Measurements from ENCODE around the gene PER3. TPM values are rescaled to one million over a fixed set of nuclear protein-coding genes. Genes with fewer than 3 reads are reported as not detected.

PER3 gene
- total and polyA plus RNA-seq, 7 experiments from 2014 or later, result 2.2 to 10.4 (median 4.6) TPM

- POLR2A ChIA-PET, result no interaction called here
- peaks cover 0 to 7% (median 4%) of the 10 kb centered on the region in 5 donors for H3K27me3 Mint-ChIP-seq
- ATAC-seq, result no peak
These were observed 76.0 kb downstream of the PER3 start for GRCh38 chr1:7860130-7860529.

GRCh38 chr1:7861452-7861851, 77.4 kb downstream of the PER3 start:
- peaks cover 0 to under 1% (median 0%) of the 10 kb centered on the region in 7 donors for H3K4me1 Mint-ChIP-seq
- ChIA-PET POLR2A (no interaction called here), CTCF (no interaction called here)
- intact Hi-C loops (cut with micrococcal nuclease), result no loop called here
- Histone ChIP-seq H3K27ac (ENCODE audit: low read depth, low read length) (no peak overlapping the region), H3K4me3 (ENCODE audit: low read length) (no peak overlapping the region), H3K9me3 (ENCODE audit: control insufficient read depth in 2 of 3, low read length in 3 of 3) (no peaks in the 10 kb centered on the region), H3K27me3 (ENCODE audit: control insufficient read depth in 2 of 2, insufficient read depth in 2 of 2, low read length in 2 of 2) (no peaks in the 10 kb centered on the region), H3K4me1 (ENCODE audit: control insufficient read depth in 2 of 2, insufficient read depth in 2 of 2, low read length in 2 of 2) (no peaks in the 10 kb centered on the region), H3K36me3 (ENCODE audit: control insufficient read depth in 2 of 3, insufficient read depth in 3 of 3, low read length in 3 of 3) (no peaks in the 10 kb centered on the region)
- H3K9me3 Mint-ChIP-seq, result peaks cover 0 to 1% (median 0%) of the 10 kb centered on the region in 11 donors
- peaks cover 0 to 3% (median 0%) of the 10 kb centered on the region in 5 donors for H3K27me3 Mint-ChIP-seq
- H3K4me3 Mint-ChIP-seq, result no peak overlapping the region
- no peaks in the 10 kb centered on the region for H3K36me3 Mint-ChIP-seq
- ATAC-seq (no peak), DNase-seq (no peak)
- H3K27ac Mint-ChIP-seq, result peak overlapping the region in 1 of 9 donors; percentile 14

More at GRCh38 chr1:7860130-7860529, 76.0 kb downstream of the PER3 start:
- peaks cover 2 to 7% (median 5%) of the 10 kb centered on the region in 7 donors for H3K4me1 Mint-ChIP-seq
- Histone ChIP-seq H3K4me3 (ENCODE audit: low read length) (no peak overlapping the region), H3K27me3 (ENCODE audit: control insufficient read depth in 2 of 2, insufficient read depth in 2 of 2, low read length in 2 of 2) (no peaks in the 10 kb centered on the region), H3K9me3 (ENCODE audit: control insufficient read depth in 2 of 3, low read length in 3 of 3) (no peaks in the 10 kb centered on the region), H3K36me3 (ENCODE audit: control insufficient read depth in 2 of 3, insufficient read depth in 3 of 3, low read length in 3 of 3) (no peaks in the 10 kb centered on the region), H3K4me1 (ENCODE audit: control insufficient read depth in 2 of 2, insufficient read depth in 2 of 2, low read length in 2 of 2) (no peaks in the 10 kb centered on the region), H3K27ac (ENCODE audit: low read depth, low read length) (no peak overlapping the region)
- H3K27ac Mint-ChIP-seq, result peak overlapping the region in 1 of 9 donors; percentile 32
- intact Hi-C loops (cut with micrococcal nuclease), result no loop called here
- no peak for DNase-seq
- CTCF ChIA-PET, result no interaction called here
- no peaks in the 10 kb centered on the region for H3K36me3 Mint-ChIP-seq
- peaks cover 0 to 1% (median 0%) of the 10 kb centered on the region in 11 donors for H3K9me3 Mint-ChIP-seq
- no peak overlapping the region for H3K4me3 Mint-ChIP-seq

- no peaks in the 10 kb centered on the region for H3K4me1 Mint-ChIP-seq
- Histone ChIP-seq H3K4me1 (ENCODE audit: control insufficient read depth in 2 of 2, insufficient read depth in 2 of 2, low read length in 2 of 2) (no peaks in the 10 kb centered on the region), H3K27ac (ENCODE audit: low read depth, low read length) (no peak overlapping the region), H3K4me3 (ENCODE audit: low read length) (no peak overlapping the region), H3K27me3 (ENCODE audit: control insufficient read depth in 2 of 2, insufficient read depth in 2 of 2, low read length in 2 of 2) (no peaks in the 10 kb centered on the region), H3K36me3 (ENCODE audit: control insufficient read depth in 2 of 3, insufficient read depth in 3 of 3, low read length in 3 of 3) (no peaks in the 10 kb centered on the region), H3K9me3 (ENCODE audit: control insufficient read depth in 2 of 3, low read length in 3 of 3) (no peaks in the 10 kb centered on the region)
- no peak overlapping the region for H3K27ac Mint-ChIP-seq
- ChIA-PET POLR2A (no interaction called here), CTCF (no interaction called here)
- H3K27me3 Mint-ChIP-seq, result peaks cover 0 to 3% (median 0%) of the 10 kb centered on the region in 5 donors
- intact Hi-C loops (cut with micrococcal nuclease), result no loop called here
- DNase-seq (no peak), ATAC-seq (no peak)
- no peaks in the 10 kb centered on the region for H3K36me3 Mint-ChIP-seq
- peaks cover 0 to 1% (median 0%) of the 10 kb centered on the region in 11 donors for H3K9me3 Mint-ChIP-seq
- no peak overlapping the region for H3K4me3 Mint-ChIP-seq
These were observed 78.3 kb downstream of the PER3 start for GRCh38 chr1:7862211-7863060.

DNA sequence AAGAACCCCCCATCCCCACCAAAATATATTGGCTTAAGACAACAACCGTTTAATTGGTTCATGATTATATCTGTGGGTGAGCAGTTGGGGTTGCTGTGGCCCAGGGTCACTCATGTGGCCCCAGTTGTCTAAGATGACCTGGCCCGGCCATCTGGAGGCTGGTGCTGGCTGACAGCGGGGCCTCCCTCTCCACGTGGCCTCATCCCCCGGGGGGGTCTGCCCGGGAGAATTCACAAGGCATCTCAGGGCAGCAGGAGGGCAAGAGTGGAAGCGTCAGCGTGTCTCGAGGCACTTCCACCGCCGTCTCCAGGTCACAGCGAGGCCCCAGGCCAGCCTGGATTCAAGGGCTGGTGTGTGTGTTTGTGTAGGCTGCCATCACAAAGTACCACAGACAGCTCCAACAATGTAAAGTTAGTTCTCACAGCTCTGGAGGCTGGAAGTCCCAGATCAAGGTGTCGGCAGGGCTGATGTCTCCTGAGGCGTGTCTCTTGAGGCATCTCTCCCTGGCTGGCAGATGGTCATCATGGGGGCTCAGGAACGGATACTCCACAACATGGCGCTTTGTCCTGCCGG, 79.8 kb downstream of the PER3 start:
- no peak for ATAC-seq
- H3K36me3 Mint-ChIP-seq, result no peaks in the 10 kb centered on the region
- H3K27me3 Mint-ChIP-seq, result peaks cover 0 to 3% (median 0%) of the 10 kb centered on the region in 5 donors
- Histone ChIP-seq H3K27ac (ENCODE audit: low read depth, low read length) (no peak overlapping the region), H3K27me3 (ENCODE audit: control insufficient read depth in 2 of 2, insufficient read depth in 2 of 2, low read length in 2 of 2) (no peaks in the 10 kb centered on the region), H3K4me1 (ENCODE audit: control insufficient read depth in 2 of 2, insufficient read depth in 2 of 2, low read length in 2 of 2) (no peaks in the 10 kb centered on the region), H3K4me3 (ENCODE audit: low read length) (no peak overlapping the region), H3K9me3 (ENCODE audit: control insufficient read depth in 2 of 3, low read length in 3 of 3) (no peaks in the 10 kb centered on the region), H3K36me3 (ENCODE audit: control insufficient read depth in 2 of 3, insufficient read depth in 3 of 3, low read length in 3 of 3) (no peaks in the 10 kb centered on the region)
- no peak overlapping the region for H3K4me3 Mint-ChIP-seq
- no peak overlapping the region for H3K27ac Mint-ChIP-seq
- intact Hi-C loops (cut with micrococcal nuclease), result no loop called here
- no peak for DNase-seq
- peaks cover 0 to 1% (median 0%) of the 10 kb centered on the region in 11 donors for H3K9me3 Mint-ChIP-seq
- ChIA-PET CTCF (no interaction called here), POLR2A (no interaction called here)
- H3K4me1 Mint-ChIP-seq, result no peaks in the 10 kb centered on the region

DNA sequence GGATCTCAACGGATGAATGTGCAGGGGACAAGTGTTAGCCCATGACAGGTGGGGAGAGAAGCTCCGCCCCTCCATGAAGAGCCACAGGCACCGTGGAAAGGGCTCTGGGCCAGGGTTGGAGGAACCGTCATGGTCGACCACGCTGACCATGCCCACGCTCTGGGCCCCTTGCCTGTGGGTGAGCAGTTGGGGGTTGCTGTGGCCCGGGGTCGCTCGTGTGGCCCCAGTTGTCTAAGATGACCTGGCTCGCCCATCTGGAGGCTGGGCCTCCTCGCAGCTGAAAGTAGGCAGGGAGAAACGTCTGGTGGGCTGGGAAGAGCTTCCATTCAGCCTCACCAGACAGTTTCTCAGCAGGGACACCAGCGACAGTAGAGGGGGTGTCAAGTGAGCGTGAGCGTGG, 81.9 kb downstream of the PER3 start:
- CTCF ChIA-PET, result no interaction called here
- peaks cover 0 to 3% (median 0%) of the 10 kb centered on the region in 5 donors for H3K27me3 Mint-ChIP-seq

DNA sequence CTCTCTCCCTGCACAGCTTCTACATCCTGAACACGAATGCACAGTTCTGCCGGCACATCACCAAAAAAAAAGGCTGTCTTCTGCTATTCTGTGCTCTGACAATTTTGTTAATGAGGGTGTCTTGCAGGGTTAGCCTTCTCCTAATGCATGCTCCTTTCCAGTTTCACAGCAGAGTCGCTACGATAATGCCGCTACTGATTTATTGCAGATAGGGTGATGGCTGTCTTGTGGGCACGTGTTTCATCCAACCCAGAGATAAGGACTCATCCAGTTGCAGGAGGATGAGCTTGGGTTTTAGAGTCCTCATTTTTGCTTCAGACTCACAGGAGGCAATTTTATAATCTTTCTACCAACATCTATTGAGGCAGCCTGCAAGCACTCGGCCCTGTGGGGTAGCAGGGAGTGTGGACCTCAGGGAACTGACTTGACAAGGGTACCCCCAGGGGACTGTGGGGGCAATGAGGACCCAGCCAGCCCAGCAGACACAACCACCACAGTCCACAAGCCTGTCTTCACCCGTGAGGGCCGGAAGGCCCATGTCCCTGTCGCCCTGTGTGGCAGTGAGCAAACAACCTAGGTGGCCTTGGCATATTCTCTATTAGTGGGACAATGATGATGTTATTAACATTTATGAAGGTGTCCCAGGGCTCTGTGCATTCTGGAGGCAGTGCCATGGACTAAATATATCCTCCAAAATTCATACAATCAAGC, 84.1 kb downstream of the PER3 start:
- H3K4me1 ChIP-seq (ENCODE audit: control insufficient read depth in 2 of 2, insufficient read depth in 2 of 2, low read length in 2 of 2), result no peaks in the 10 kb centered on the region
- DNase-seq, result no peak
- no peaks in the 10 kb centered on the region for H3K27me3 ChIP-seq (ENCODE audit: control insufficient read depth in 2 of 2, insufficient read depth in 2 of 2, low read length in 2 of 2)
- Mint-ChIP-seq H3K4me1 (peaks cover 0 to 1% (median 0%) of the 10 kb centered on the region in 7 donors), H3K4me3 (no peak overlapping the region), H3K36me3 (no peaks in the 10 kb centered on the region), H3K27ac (no peak overlapping the region), H3K9me3 (peaks cover 0 to 2% (median 0%) of the 10 kb centered on the region in 11 donors), H3K27me3 (peaks cover 0 to 3% (median 0%) of the 10 kb centered on the region in 5 donors)
- H3K4me3 ChIP-seq (ENCODE audit: low read length), result no peak overlapping the region
- ChIA-PET POLR2A (no interaction called here), CTCF (no interaction called here)
- H3K36me3 ChIP-seq (ENCODE audit: control insufficient read depth in 2 of 3, insufficient read depth in 3 of 3, low read length in 3 of 3), result no peaks in the 10 kb centered on the region
- no peaks in the 10 kb centered on the region for H3K9me3 ChIP-seq (ENCODE audit: control insufficient read depth in 2 of 3, low read length in 3 of 3)
- intact Hi-C loops (cut with micrococcal nuclease), result no loop called here
- no peak overlapping the region for H3K27ac ChIP-seq (ENCODE audit: low read depth, low read length)
- no peak for ATAC-seq

More for the DNA sequence above, 81.9 kb downstream of the PER3 start:
- Mint-ChIP-seq H3K4me3 (no peak overlapping the region), H3K4me1 (no peaks in the 10 kb centered on the region), H3K9me3 (no peaks in the 10 kb centered on the region), H3K27ac (no peak overlapping the region), H3K36me3 (no peaks in the 10 kb centered on the region)
- no peaks in the 10 kb centered on the region for H3K27me3 ChIP-seq (ENCODE audit: control insufficient read depth in 2 of 2, insufficient read depth in 2 of 2, low read length in 2 of 2)
- H3K9me3 ChIP-seq (ENCODE audit: control insufficient read depth in 2 of 3, low read length in 3 of 3), result no peaks in the 10 kb centered on the region
- intact Hi-C loops (cut with micrococcal nuclease), result no loop called here
- POLR2A ChIA-PET, result no interaction called here
- ATAC-seq (no peak), DNase-seq (no peak)
- H3K27ac ChIP-seq (ENCODE audit: low read depth, low read length), result no peak overlapping the region
- no peaks in the 10 kb centered on the region for H3K36me3 ChIP-seq (ENCODE audit: control insufficient read depth in 2 of 3, insufficient read depth in 3 of 3, low read length in 3 of 3)
- H3K4me3 ChIP-seq (ENCODE audit: low read length), result no peak overlapping the region
- no peaks in the 10 kb centered on the region for H3K4me1 ChIP-seq (ENCODE audit: control insufficient read depth in 2 of 2, insufficient read depth in 2 of 2, low read length in 2 of 2)
